ENCODE results near the gene IMPACT. TPM values are rescaled to one million over a fixed set of nuclear protein-coding genes. Genes with fewer than 3 reads are reported as not detected.

The IMPACT gene
- total and polyA plus RNA-seq, 4 donors: 8.3 to 13.6 (median 11.4) TPM

DNA sequence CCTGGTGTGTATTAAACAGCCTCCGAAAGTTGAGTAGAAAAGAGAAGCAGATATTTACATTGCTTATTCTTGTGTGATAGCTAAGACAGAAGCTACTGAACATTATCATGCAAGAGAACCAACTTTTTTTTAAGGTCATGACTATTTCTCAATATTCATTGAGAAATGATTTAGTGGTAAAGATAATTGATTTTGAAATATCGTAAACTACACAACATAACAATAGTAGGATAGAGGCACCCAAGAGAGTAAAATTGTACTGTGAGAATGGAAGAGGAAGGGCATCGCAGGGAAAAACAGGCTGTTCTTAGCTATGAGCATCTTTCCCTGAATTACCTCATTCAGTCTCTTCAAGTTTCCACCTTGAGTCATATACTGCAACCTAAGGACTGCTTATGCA lies 59.2 kb downstream of the IMPACT start:
- WGBS: 89% methylated on average over 3 of the region's 3 CpGs
- peaks cover 0 to 7% (median 0%) of the 10 kb centered on the region in 4 donors for H3K4me1 ChIP-seq (ENCODE audit: control insufficient read depth in 4 of 4, insufficient read depth in 4 of 4, low read length in 3 of 4)
- DNase-seq (ENCODE audit: low spot score): no peak
- no peaks in the 10 kb centered on the region for H3K27me3 ChIP-seq (ENCODE audit: control insufficient read depth in 4 of 4, insufficient read depth in 4 of 4, low read length in 3 of 4)
- no peak overlapping the region for H3K4me3 ChIP-seq (ENCODE audit: low read depth in 1 of 3, low read length in 3 of 3)
- no peaks in the 10 kb centered on the region for H3K36me3 ChIP-seq (ENCODE audit: control insufficient read depth in 4 of 4, insufficient read depth in 3 of 4, low read depth in 1 of 4, low read length in 3 of 4)
- H3K9me3 ChIP-seq (ENCODE audit: control insufficient read depth in 4 of 4, low read length in 3 of 4): no peaks in the 10 kb centered on the region
- TF ChIP-seq FOXA2 (IDR thresholded peaks at IDR 0.05) (no peak), HNF4A (conservative IDR thresholded peaks at IDR 0.05) (no peak), EGR1 (IDR thresholded peaks at IDR 0.05; ENCODE audit: low read depth in 2 of 2) (no peak), REST (IDR thresholded peaks at IDR 0.05) (no peak), RXRA (IDR thresholded peaks at IDR 0.05) (no peak), YY1 (IDR thresholded peaks at IDR 0.05) (no peak), HNF4G (IDR thresholded peaks at IDR 0.05) (no peak), RAD21 (IDR thresholded peaks at IDR 0.05) (no peak), SP1 (IDR thresholded peaks at IDR 0.05) (no peak), NR2F2 (IDR thresholded peaks at IDR 0.05) (no peak), GABPA (IDR thresholded peaks at IDR 0.05 in 1 of 2, conservative IDR thresholded peaks at IDR 0.05 in 1 of 2) (no peak), TAF1 (conservative IDR thresholded peaks at IDR 0.05) (no peak)
- H3K27ac ChIP-seq (ENCODE audit: low read depth in 1 of 2, low read length in 2 of 2): no peak overlapping the region
- no peak overlapping the region for H3K9ac ChIP-seq (ENCODE audit: low read depth in 1 of 2, low read length in 2 of 2)

DNA sequence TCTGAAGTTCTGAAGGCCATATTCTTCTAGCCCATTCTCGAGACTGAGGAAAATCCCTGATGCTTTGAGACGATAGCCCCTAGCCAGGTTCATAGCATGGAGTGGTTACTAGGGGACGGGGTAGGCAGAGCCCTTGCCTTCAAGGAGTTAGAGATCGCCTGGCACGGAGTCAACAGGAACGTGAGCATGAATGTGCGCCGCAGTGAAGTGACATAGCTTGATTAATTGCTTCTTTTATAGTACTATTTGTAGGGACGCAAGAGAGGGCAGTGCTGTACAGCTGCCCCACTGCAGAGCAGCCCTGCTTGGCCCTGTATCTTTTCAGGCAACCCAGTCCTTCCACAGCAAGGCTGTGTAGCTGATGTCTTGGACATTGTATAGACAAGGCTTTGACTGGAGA lies 60.2 kb downstream of the IMPACT start:
- no peak for DNase-seq (ENCODE audit: low spot score)
- no peak for TF ChIP-seq RXRA (IDR thresholded peaks at IDR 0.05)
- TF ChIP-seq, protein P1, sequence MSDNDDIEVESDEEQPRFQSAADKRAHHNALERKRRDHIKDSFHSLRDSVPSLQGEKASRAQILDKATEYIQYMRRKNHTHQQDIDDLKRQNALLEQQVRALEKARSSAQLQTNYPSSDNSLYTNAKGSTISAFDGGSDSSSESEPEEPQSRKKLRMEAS (IDR thresholded peaks at IDR 0.05): no peak
- TF ChIP-seq, protein P2, sequence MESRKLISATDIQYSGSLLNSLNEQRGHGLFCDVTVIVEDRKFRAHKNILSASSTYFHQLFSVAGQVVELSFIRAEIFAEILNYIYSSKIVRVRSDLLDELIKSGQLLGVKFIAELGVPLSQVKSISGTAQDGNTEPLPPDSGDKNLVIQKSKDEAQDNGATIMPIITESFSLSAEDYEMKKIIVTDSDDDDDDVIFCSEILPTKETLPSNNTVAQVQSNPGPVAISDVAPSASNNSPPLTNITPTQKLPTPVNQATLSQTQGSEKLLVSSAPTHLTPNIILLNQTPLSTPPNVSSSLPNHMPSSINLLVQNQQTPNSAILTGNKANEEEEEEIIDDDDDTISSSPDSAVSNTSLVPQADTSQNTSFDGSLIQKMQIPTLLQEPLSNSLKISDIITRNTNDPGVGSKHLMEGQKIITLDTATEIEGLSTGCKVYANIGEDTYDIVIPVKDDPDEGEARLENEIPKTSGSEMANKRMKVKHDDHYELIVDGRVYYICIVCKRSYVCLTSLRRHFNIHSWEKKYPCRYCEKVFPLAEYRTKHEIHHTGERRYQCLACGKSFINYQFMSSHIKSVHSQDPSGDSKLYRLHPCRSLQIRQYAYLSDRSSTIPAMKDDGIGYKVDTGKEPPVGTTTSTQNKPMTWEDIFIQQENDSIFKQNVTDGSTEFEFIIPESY (IDR thresholded peaks at IDR 0.05): no peak
- no peaks in the 10 kb centered on the region for H3K36me3 ChIP-seq (ENCODE audit: control insufficient read depth in 4 of 4, insufficient read depth in 3 of 4, low read depth in 1 of 4, low read length in 3 of 4)
- 71% methylated on average over 9 of the region's 9 CpGs for WGBS
- H3K9ac ChIP-seq (ENCODE audit: low read depth in 1 of 2, low read length in 2 of 2): no peak overlapping the region
- no peak overlapping the region for H3K4me3 ChIP-seq (ENCODE audit: low read depth in 1 of 3, low read length in 3 of 3)
- peaks cover 0 to 7% (median 0%) of the 10 kb centered on the region in 4 donors for H3K4me1 ChIP-seq (ENCODE audit: control insufficient read depth in 4 of 4, insufficient read depth in 4 of 4, low read length in 3 of 4)
- H3K9me3 ChIP-seq (ENCODE audit: control insufficient read depth in 4 of 4, low read length in 3 of 4): no peaks in the 10 kb centered on the region
- no peaks in the 10 kb centered on the region for H3K27me3 ChIP-seq (ENCODE audit: control insufficient read depth in 4 of 4, insufficient read depth in 4 of 4, low read length in 3 of 4)
- H3K27ac ChIP-seq (ENCODE audit: low read depth in 1 of 2, low read length in 2 of 2): no peak overlapping the region
